HepG2 (cell line): Measurements from ENCODE around the gene CPNE8. TPM values are rescaled to one million over a fixed set of nuclear protein-coding genes. Genes with fewer than 3 reads are reported as not detected.

ENCODE experiments used
- AGO2 ChIP-seq: fragments of 200-400 bp; formaldehyde crosslinking; optimal IDR thresholded peaks from 2 replicates; pipeline ENCODE3; 2017; ENCODE audit warnings: mild to moderate bottlenecking, low read depth, low read length, moderate library complexity
- ATF4 ChIP-seq, 2 experiments: fragments of 450-650 bp in 1 of 2; sonication (generic) in 1 of 2; formaldehyde crosslinking; IDR thresholded peaks; 2 replicates each; pipeline versions ENCODE4 v1.5.0 to v1.8.0; 2020 to 2022; ENCODE audit warnings: mild to moderate bottlenecking in 1 of 2, missing genetic modification reagents in 1 of 2
- BCL6 ChIP-seq: IDR thresholded peaks from 2 replicates; pipeline ENCODE4 v1.6.1; 2016; ENCODE audit warnings: missing genetic modification reagents, missing compliant biosample characterization
- BORCS8-MEF2B ChIP-seq: sonication (generic); formaldehyde crosslinking; IDR thresholded peaks from 2 replicates; pipeline ENCODE4 v1.8.0; 2022; ENCODE audit warnings: mild to moderate bottlenecking, missing genetic modification reagents
- FOXO1 ChIP-seq: sonication (generic); formaldehyde crosslinking; IDR thresholded peaks from 2 replicates; pipeline ENCODE4 v1.4.0; 2020; ENCODE audit warnings: missing genetic modification reagents
- HOXA3 ChIP-seq: sonication (generic); formaldehyde crosslinking; IDR thresholded peaks from 2 replicates; pipeline ENCODE4 v1.5.0; 2020; ENCODE audit warnings: missing genetic modification reagents
- JARID2 ChIP-seq: sonication (generic); formaldehyde crosslinking; IDR thresholded peaks from 2 replicates; pipeline ENCODE4 v1.8.1; 2023; ENCODE audit warnings: missing genetic modification reagents, inconsistent platforms; ENCODE audit not compliant: insufficient replicate concordance
- LRRFIP1 ChIP-seq: sonication (generic); formaldehyde crosslinking; conservative IDR thresholded peaks from 2 replicates; pipeline ENCODE4 v1.4.0; 2020; ENCODE audit warnings: missing genetic modification reagents
- PCBP1 ChIP-seq: fragments of 200-400 bp; formaldehyde crosslinking; IDR thresholded peaks from 2 replicates; pipeline ENCODE4 v1.6.1; 2017; ENCODE audit warnings: mild to moderate bottlenecking, low read depth, low read length, borderline replicate concordance
- PHF21A ChIP-seq: sonication (generic); formaldehyde crosslinking; IDR thresholded peaks from 2 replicates; pipeline ENCODE4 v1.5.0; 2020; ENCODE audit warnings: mild to moderate bottlenecking, missing genetic modification reagents
- POLR2A ChIP-seq, 2 experiments: IDR thresholded peaks; 2 replicates each; pipeline ENCODE4 v1.6.1; 2011; ENCODE audit warnings: low read depth in 2 of 2, low read length in 2 of 2, mild to moderate bottlenecking in 1 of 2, moderate library complexity in 1 of 2; ENCODE audit not compliant: insufficient read depth in 1 of 2
- RXRB ChIP-seq: IDR thresholded peaks from 2 replicates; pipeline ENCODE4 v1.6.1; 2016; ENCODE audit warnings: borderline replicate concordance, missing genetic modification reagents, missing compliant biosample characterization
- SOX13 ChIP-seq, 3 experiments: fragments of 450-650 bp in 1 of 3; sonication (generic) in 1 of 3; formaldehyde crosslinking in 1 of 3; IDR thresholded peaks in 2 of 3; conservative IDR thresholded peaks in 1 of 3; 2 replicates each; pipeline versions ENCODE4 v1.5.0 to v1.6.1; 2016 to 2020; ENCODE audit warnings: antibody characterized with exemption in 1 of 3, mild to moderate bottlenecking in 1 of 3, missing compliant biosample characterization in 1 of 3, missing genetic modification reagents in 1 of 3, moderate library complexity in 1 of 3
- THYN1 ChIP-seq: sonication (generic); formaldehyde crosslinking; IDR thresholded peaks from 2 replicates; pipeline ENCODE4 v1.8.1; 2023; ENCODE audit warnings: low read depth, mild to moderate bottlenecking, moderate library complexity, missing genetic modification reagents, borderline replicate concordance
- ZNF12 ChIP-seq: sonication (generic); formaldehyde crosslinking; IDR thresholded peaks from 2 replicates; pipeline ENCODE4 v1.5.0; 2020; ENCODE audit warnings: missing genetic modification reagents
- ZNF331 ChIP-seq: sonication (generic); formaldehyde crosslinking; IDR thresholded peaks from 2 replicates; pipeline ENCODE4 v1.4.0; 2020; ENCODE audit warnings: missing genetic modification reagents
- ZNF530 ChIP-seq: sonication (generic); formaldehyde crosslinking; IDR thresholded peaks from 2 replicates; pipeline ENCODE4 v1.5.0; 2020; ENCODE audit warnings: low read depth, mild to moderate bottlenecking, missing genetic modification reagents
- ZNF737 ChIP-seq: sonication (generic); formaldehyde crosslinking; IDR thresholded peaks from 2 replicates; pipeline ENCODE4 v1.5.0; 2020; ENCODE audit warnings: missing genetic modification reagents, mild to moderate bottlenecking, borderline replicate concordance
- ZNF83 ChIP-seq: sonication (generic); formaldehyde crosslinking; IDR thresholded peaks from 2 replicates; pipeline ENCODE4 v1.4.0; 2020; ENCODE audit warnings: missing genetic modification reagents, mild to moderate bottlenecking, borderline replicate concordance
- ZSCAN21 ChIP-seq: sonication (generic); formaldehyde crosslinking; IDR thresholded peaks from 2 replicates; pipeline ENCODE4 v1.8.0; 2022; ENCODE audit warnings: mild to moderate bottlenecking, missing genetic modification reagents, moderate library complexity, borderline replicate concordance
- polyA plus RNA-seq, 8 experiments: library from polyadenylated mRNA; depleted of rRNA in 3 of 8; stranded (reverse) in 7 of 8; unstranded in 1 of 8; fragments of >200 nt; fragmentation: Illumina TruSeq in 4 of 8; extraction: Trizol in 4 of 8; gene quantifications; 2 replicates each; pipeline versions ENCODE4 v1.2.1 to v1.2.3, GENCODE V29; 2011 to 2016; ENCODE audit warnings: low read depth in 4 of 8, missing spikeins in 1 of 8, mixed read lengths in 1 of 8; ENCODE audit not compliant: insufficient read depth in 1 of 8
- total RNA-seq, 5 experiments: library from RNA; depleted of rRNA; stranded (reverse); fragments of >200 nt; fragmentation: Illumina TruSeq; extraction: Trizol; gene quantifications; 2 replicates each; pipeline ENCODE4 v1.2.3, GENCODE V29; 2016; ENCODE audit warnings: low read depth in 1 of 5
- TF ChIP-seq, protein P1 (sequence below): IDR thresholded peaks from 2 replicates; pipeline ENCODE4 v1.6.1; 2016; ENCODE audit warnings: low read depth
- TF ChIP-seq, protein P2 (sequence below): sonication (generic); formaldehyde crosslinking; IDR thresholded peaks from 2 replicates; pipeline ENCODE4 v1.5.0; 2020; ENCODE audit warnings: missing genetic modification reagents

CPNE8 gene
- total and polyA plus RNA-seq, 2 of the 13 experiments (the other 11 are each of a cell fraction or from before 2014, with no cell fraction given), result 2.4 to 2.7 TPM

DNA sequence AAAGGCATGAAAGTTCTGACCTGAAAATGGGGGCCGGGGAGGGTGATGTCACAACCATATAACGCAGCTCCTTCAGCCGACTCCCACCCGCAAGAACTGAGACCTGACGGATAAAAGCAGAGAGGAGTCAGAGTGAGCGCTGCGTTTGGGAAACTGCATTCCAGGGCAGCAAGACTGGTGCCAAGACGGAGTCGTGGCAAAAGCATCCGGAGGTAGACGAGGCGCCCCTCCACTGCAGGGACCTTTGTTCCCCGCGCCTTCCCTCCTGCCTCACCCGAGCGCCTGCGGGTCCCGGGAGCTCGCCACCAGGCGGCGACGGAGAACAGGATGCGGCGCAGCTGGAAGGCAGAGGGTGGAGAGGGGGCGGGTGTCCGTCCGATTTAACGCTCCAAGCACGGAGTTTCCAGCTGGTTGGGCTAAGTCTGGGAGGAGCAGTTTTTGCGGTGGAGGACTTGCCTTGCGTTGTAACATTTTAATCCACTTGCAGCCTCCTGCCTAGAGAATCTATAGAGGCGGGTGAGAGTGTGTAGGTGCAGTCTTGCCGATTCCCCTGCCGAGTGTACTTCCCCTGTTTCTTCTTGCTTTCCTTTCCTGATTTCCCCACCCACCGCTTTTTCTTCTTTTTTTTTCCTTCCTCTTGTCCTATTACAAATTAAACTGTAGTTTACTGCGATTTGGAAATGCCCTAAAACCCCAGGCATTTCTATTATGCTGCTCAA lies 1.2 kb upstream of the CPNE8 start (continued):
- TF ChIP-seq SOX13 (IDR thresholded peaks at IDR 0.05), result no peak
- TF ChIP-seq SOX13 (CRISPR knock-in tag; conservative IDR thresholded peaks at IDR 0.05 in 1 of 2, IDR thresholded peaks at IDR 0.05 in 1 of 2), result peak in 1 of 2 experiments; percentile 59; a peak in 1 of 4 replicates
- TF ChIP-seq, protein P1, sequence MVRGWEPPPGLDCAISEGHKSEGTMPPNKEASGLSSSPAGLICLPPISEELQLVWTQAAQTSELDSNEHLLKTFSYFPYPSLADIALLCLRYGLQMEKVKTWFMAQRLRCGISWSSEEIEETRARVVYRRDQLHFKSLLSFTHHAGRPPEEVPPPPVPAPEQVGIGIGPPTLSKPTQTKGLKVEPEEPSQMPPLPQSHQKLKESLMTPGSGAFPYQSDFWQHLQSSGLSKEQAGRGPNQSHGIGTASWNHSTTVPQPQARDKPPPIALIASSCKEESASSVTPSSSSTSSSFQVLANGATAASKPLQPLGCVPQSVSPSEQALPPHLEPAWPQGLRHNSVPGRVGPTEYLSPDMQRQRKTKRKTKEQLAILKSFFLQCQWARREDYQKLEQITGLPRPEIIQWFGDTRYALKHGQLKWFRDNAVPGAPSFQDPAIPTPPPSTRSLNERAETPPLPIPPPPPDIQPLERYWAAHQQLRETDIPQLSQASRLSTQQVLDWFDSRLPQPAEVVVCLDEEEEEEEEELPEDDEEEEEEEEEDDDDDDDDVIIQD (CRISPR knock-in tag), result 0 out of 2 replicates have a peak, but pooled peaks have one; percentile 56
- TF ChIP-seq ZNF83, result peak; percentile 26; the same call in 1 of the 2 replicates
- peak; percentile 33 for TF ChIP-seq JARID2 (CRISPR knock-in tag)
- TF ChIP-seq HOXA3, result peak; percentile 20; the same call in 1 of the 2 replicates
- TF ChIP-seq PCBP1, result 0 out of 2 replicates have a peak, but pooled peaks have one; percentile 44
- TF ChIP-seq ZNF737 (CRISPR knock-in tag), result no peak
- no peak for TF ChIP-seq LRRFIP1 (CRISPR knock-in tag)
- no peak for TF ChIP-seq ZNF530 (CRISPR knock-in tag)
- no peak for TF ChIP-seq BORCS8-MEF2B
- TF ChIP-seq POLR2A (IDR thresholded peaks at IDR 0.05; ENCODE audit: insufficient read depth in 1 of 2, low read depth in 2 of 2, low read length in 2 of 2), result 0 out of 4 replicates have a peak, but pooled peaks of 1 of the 2 experiments have one; percentile 20
- TF ChIP-seq ZNF331 (CRISPR knock-in tag), result peak; percentile 63
- 0 out of 2 replicates have a peak, but pooled peaks have one; percentile 49 for TF ChIP-seq ZNF12 (CRISPR knock-in tag)
- TF ChIP-seq PHF21A (CRISPR knock-in tag), result 0 out of 2 replicates have a peak, but pooled peaks have one; percentile 33
- 0 out of 2 replicates have a peak, but pooled peaks have one; percentile 53 for TF ChIP-seq ZSCAN21 (CRISPR knock-in tag)
- TF ChIP-seq AGO2, result no peak
- peak; percentile 32; the same call in 1 of the 2 replicates for TF ChIP-seq BCL6
- no peak for TF ChIP-seq ATF4 (CRISPR knock-in tag; IDR thresholded peaks at IDR 0.05)
- peak; percentile 47; the same call in 1 of the 2 replicates for TF ChIP-seq RXRB (CRISPR knock-in tag)
- TF ChIP-seq, protein P2, sequence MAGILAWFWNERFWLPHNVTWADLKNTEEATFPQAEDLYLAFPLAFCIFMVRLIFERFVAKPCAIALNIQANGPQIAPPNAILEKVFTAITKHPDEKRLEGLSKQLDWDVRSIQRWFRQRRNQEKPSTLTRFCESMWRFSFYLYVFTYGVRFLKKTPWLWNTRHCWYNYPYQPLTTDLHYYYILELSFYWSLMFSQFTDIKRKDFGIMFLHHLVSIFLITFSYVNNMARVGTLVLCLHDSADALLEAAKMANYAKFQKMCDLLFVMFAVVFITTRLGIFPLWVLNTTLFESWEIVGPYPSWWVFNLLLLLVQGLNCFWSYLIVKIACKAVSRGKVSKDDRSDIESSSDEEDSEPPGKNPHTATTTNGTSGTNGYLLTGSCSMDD, result no peak
- no peak for TF ChIP-seq THYN1 (CRISPR knock-in tag)
- TF ChIP-seq FOXO1 (CRISPR knock-in tag), result peak; percentile 62
